Spleen (tissue), 7 donors: ENCODE measurements around the gene GJA8.
"Not testable (repeated sequence)": the region's sequence is repeated elsewhere in the genome, so short reads cannot be mapped to it uniquely, and the experiment has no call there.

Experiments
- POLR2A ChIP-seq, 3 donors: fragments of 450-650 bp; IDR thresholded peaks; one replicate each; pipeline ENCODE4 v1.5.1; 2017; ENCODE audit warnings: antibody characterized with exemption in 3 of 3, mild to moderate bottlenecking in 1 of 3
- TF ChIP-seq, protein P1 (sequence below), 11 experiments: fragments of 200-600 bp in 7 of 11; fragments of 450-650 bp in 4 of 11; sonication (generic) in 4 of 11; IDR thresholded peaks in 8 of 11; conservative IDR thresholded peaks in 3 of 11; 1 replicate in 7 of 11; 2 replicates in 4 of 11; pipeline versions ENCODE4 v1.4.0 to v1.8.0; 2016 to 2021; ENCODE audit warnings: antibody characterized with exemption in 11 of 11, inconsistent platforms in 4 of 11, mild to moderate bottlenecking in 1 of 11
- donor health status: DM: no; HTN: no; CAD: no; lungs with moderate emphysema.
- donor health status: DM: no; HTN: no; CAD: no.
- donor health status: DM: no; HTN: no; CAD: no.

GRCh38 chr1:147949517-147949916 lies 46.9 kb downstream of the GJA8 start:
- TF ChIP-seq, protein P1, sequence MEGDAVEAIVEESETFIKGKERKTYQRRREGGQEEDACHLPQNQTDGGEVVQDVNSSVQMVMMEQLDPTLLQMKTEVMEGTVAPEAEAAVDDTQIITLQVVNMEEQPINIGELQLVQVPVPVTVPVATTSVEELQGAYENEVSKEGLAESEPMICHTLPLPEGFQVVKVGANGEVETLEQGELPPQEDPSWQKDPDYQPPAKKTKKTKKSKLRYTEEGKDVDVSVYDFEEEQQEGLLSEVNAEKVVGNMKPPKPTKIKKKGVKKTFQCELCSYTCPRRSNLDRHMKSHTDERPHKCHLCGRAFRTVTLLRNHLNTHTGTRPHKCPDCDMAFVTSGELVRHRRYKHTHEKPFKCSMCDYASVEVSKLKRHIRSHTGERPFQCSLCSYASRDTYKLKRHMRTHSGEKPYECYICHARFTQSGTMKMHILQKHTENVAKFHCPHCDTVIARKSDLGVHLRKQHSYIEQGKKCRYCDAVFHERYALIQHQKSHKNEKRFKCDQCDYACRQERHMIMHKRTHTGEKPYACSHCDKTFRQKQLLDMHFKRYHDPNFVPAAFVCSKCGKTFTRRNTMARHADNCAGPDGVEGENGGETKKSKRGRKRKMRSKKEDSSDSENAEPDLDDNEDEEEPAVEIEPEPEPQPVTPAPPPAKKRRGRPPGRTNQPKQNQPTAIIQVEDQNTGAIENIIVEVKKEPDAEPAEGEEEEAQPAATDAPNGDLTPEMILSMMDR (IDR thresholded peaks at IDR 0.05 in 8 of 11, conservative IDR thresholded peaks at IDR 0.05 in 3 of 11): not testable (repeated sequence)
- not testable (repeated sequence) for TF ChIP-seq POLR2A (IDR thresholded peaks at IDR 0.05)
